K562 (cell line): Measurements from ENCODE around the gene TMEM123. TPM values are rescaled to one million over a fixed set of nuclear protein-coding genes. Genes with fewer than 3 reads are reported as not detected.

Source experiments
- ATAC-seq: fragments of 200-7000 bp; cut with Tn5 transposase; 3 replicates; pipeline ENCODE4 v1.9.1; 2020; ENCODE audit warnings: moderate library complexity
- BruUV-seq: library from RNA; stranded (reverse); fragments of 400-500 nt; replicated peaks from 2 replicates; lab custom pipeline; 2021; lab: Mats Ljungman, UMichigan
- CTCF ChIA-PET: fragments of 300-600 bp; formaldehyde crosslinking; extraction: SDS; loops from one replicate; lab custom pipeline; 2021; ENCODE audit warnings: low intra/inter-chr PET ratio; lab: Yijun Ruan, JAX
- POLR2A ChIA-PET: fragments of 300-600, 350-650 bp; sonication (Branson Sonifier 250); formaldehyde crosslinking; extraction: SDS; loops from one replicate; lab custom pipeline; 2021; ENCODE audit warnings: antibody characterized with exemption, inconsistent platforms; lab: Yijun Ruan, JAX
- DNase-seq, 4 experiments: peaks; one replicate each; pipeline versions ENCODE4 v3.0.0 to v3.0.0-alpha.2; 2011 to 2018; ENCODE audit warnings: low spot score in 3 of 4, mixed read lengths in 3 of 4; ENCODE audit errors: extremely low read depth in 1 of 4
- FAIRE-seq: peaks from 2 replicates; lab custom pipeline; 2011; peaks lifted over from hg19 to GRCh38; lab: Jason Lieb, UNC
- H2AFZ ChIP-seq: 2 replicates; pipeline ENCODE4 v1.6.0; 2011; ENCODE audit warnings: low read depth, low read length, control low read depth, inconsistent platforms
- H3K27ac ChIP-seq: fragments of 200-600 bp; 3 replicates; pipeline ENCODE4 v1.8.0; 2011; ENCODE audit warnings: low read depth, mild to moderate bottlenecking, control low read depth, inconsistent platforms, low read length, moderate library complexity, mixed read lengths; ENCODE audit errors: extremely low read depth
- H3K27me3 ChIP-seq, 2 experiments: fragments of 300-600 bp in 1 of 2; 2 replicates in 1 of 2; 3 replicates in 1 of 2; pipeline versions ENCODE4 v1.6.0 to v1.8.0; 2011; ENCODE audit warnings: inconsistent platforms in 2 of 2, low read length in 2 of 2, mild to moderate bottlenecking in 1 of 2, mixed read lengths in 1 of 2, moderate library complexity in 1 of 2; ENCODE audit not compliant: control insufficient read depth in 2 of 2, insufficient read depth in 2 of 2
- H3K36me3 ChIP-seq: fragments of 300-600 bp; 3 replicates; pipeline ENCODE4 v1.8.0; 2011; ENCODE audit warnings: mild to moderate bottlenecking, low read length, inconsistent platforms; ENCODE audit not compliant: control insufficient read depth, insufficient read depth
- H3K4me1 ChIP-seq, 2 experiments: fragments of 200-600 bp in 1 of 2; replicated peaks in 1 of 2; 2 replicates in 1 of 2; 3 replicates in 1 of 2; pipeline versions ENCODE4 v1.5.1 to v1.8.0; 2011; ENCODE audit warnings: inconsistent platforms in 2 of 2, low read length in 2 of 2, mild to moderate bottlenecking in 1 of 2, mixed read lengths in 1 of 2, moderate library complexity in 1 of 2; ENCODE audit not compliant: control insufficient read depth in 2 of 2, insufficient read depth in 2 of 2
- H3K4me2 ChIP-seq: 2 replicates; pipeline ENCODE4 v1.6.1; 2011; ENCODE audit warnings: low read length, control low read depth, inconsistent platforms, mixed read lengths; ENCODE audit not compliant: insufficient read depth
- H3K4me3 ChIP-seq: fragments of 200-600 bp; sonication (generic), shearing (Covaris generic); 2 replicates; pipeline ENCODE4 v1.5.1; 2016; ENCODE audit warnings: control low read depth, inconsistent platforms
- H3K79me2 ChIP-seq: fragments of 200-600 bp; 3 replicates; pipeline ENCODE4 v1.8.0; 2011; ENCODE audit warnings: low read length, inconsistent platforms; ENCODE audit not compliant: control insufficient read depth, insufficient read depth
- H3K9ac ChIP-seq, 2 experiments: 2 replicates each; pipeline versions ENCODE4 v1.6.0 to v1.6.1; 2011; ENCODE audit warnings: low read depth in 2 of 2, low read length in 2 of 2, control low read depth in 1 of 2, inconsistent platforms in 1 of 2, mild to moderate bottlenecking in 1 of 2, mixed read lengths in 1 of 2; ENCODE audit not compliant: insufficient read depth in 1 of 2
- H3K9me1 ChIP-seq: one replicate; pipeline ENCODE4 v1.6.0; 2011; ENCODE audit warnings: inconsistent platforms, mild to moderate bottlenecking, low read length, moderate library complexity; ENCODE audit not compliant: control insufficient read depth, insufficient read depth
- H3K9me3 ChIP-seq: replicated peaks from 2 replicates; pipeline ENCODE4 v1.5.1; 2011; ENCODE audit warnings: low read depth, low read length, inconsistent platforms; ENCODE audit not compliant: control insufficient read depth, insufficient read depth
- H4K20me1 ChIP-seq: replicated peaks from 2 replicates; pipeline ENCODE4 v1.6.1; 2011; ENCODE audit warnings: low read length, inconsistent platforms, mixed read lengths; ENCODE audit not compliant: control insufficient read depth, insufficient read depth
- CTBP1 ChIP-seq: fragments of 450-650 bp; IDR thresholded peaks from 2 replicates; pipeline ENCODE4 v1.6.1; 2016; ENCODE audit warnings: borderline replicate concordance
- FOXA3 ChIP-seq, 2 experiments: fragments of 450-650 bp in 1 of 2; sonication (generic) in 1 of 2; formaldehyde crosslinking; IDR thresholded peaks in 1 of 2; conservative IDR thresholded peaks in 1 of 2; 2 replicates each; pipeline versions ENCODE4 v1.4.0 to v1.8.0; 2020 to 2022; ENCODE audit warnings: mild to moderate bottlenecking in 2 of 2, missing genetic modification reagents in 1 of 2
- GMEB1 ChIP-seq: fragments of 250-450 bp; sonication (Bioruptor Pico); IDR thresholded peaks from 2 replicates; pipeline ENCODE4 v1.4.0; 2020; ENCODE audit warnings: mild to moderate bottlenecking
- ZNF511 ChIP-seq: sonication (generic); formaldehyde crosslinking; IDR thresholded peaks from 2 replicates; pipeline ENCODE4 v1.8.0; 2022; ENCODE audit warnings: mild to moderate bottlenecking, missing genetic modification reagents
- WGBS: fragments of 100-300 bp; shearing (Covaris generic); methylation state at CpG from one replicate; pipeline ENCODE4 v1.1.6; 2016; ENCODE audit warnings: low coverage, mixed read lengths; ENCODE audit not compliant: insufficient coverage; ENCODE audit errors: missing lambda C conversion rate; 5-methylcytosine and 5-hydroxymethylcytosine counted together
- in situ Hi-C: fragments of 300-500 bp; cut with MboI; formaldehyde crosslinking; loops from 4 replicates; pipeline ENCODE4 v1.15.0; 2018; ENCODE audit warnings: inconsistent platforms, mixed read lengths
- intact Hi-C: fragments of 100-400 bp; cut with micrococcal nuclease; formaldehyde crosslinking; loops from 2 replicates; pipeline ENCODE4 v1.14.2; 2022
- polyA plus RNA-seq, 8 experiments: library from polyadenylated mRNA; depleted of rRNA in 4 of 8; stranded (reverse) in 5 of 8; unstranded in 3 of 8; fragments of >200 nt; fragmentation: Nextera tagmentation in 2 of 8; fragmentation: Illumina TruSeq in 1 of 8; extraction: Ambion mirVana in 2 of 8; extraction: Trizol in 1 of 8; gene quantifications; 2 replicates each; pipeline versions ENCODE4 v1.2.1 to v1.2.3, GENCODE V29; 2011 to 2014; ENCODE audit warnings: inconsistent platforms in 1 of 8, missing spikeins in 1 of 8
- total RNA-seq, 7 experiments: library from RNA; depleted of rRNA in 6 of 7; stranded (reverse); fragments of >200 nt in 6 of 7; fragmentation: Illumina TruSeq in 2 of 7; extraction: Trizol in 2 of 7; gene quantifications; 2 replicates each; pipeline versions ENCODE4 v1.2.1 to v1.2.3, GENCODE V29; 2011 to 2021; ENCODE audit warnings: low replicate concordance in 1 of 7

Gene TMEM123
- total and polyA plus RNA-seq, 9 of the 15 experiments (the other 6 are each of a cell fraction or from before 2014, with no cell fraction given), result 19.8 to 344 (median 82.4) TPM

- CTCF ChIA-PET, result no interaction called here
- Histone ChIP-seq H3K27ac (no peak overlapping the region), H3K36me3 (no peaks in the 10 kb centered on the region), H3K9me1 (no peaks in the 10 kb centered on the region), H3K4me2 (no peak overlapping the region), H3K9ac (no peak overlapping the region), H3K4me3 (no peak overlapping the region), H3K27me3 (no peaks in the 10 kb centered on the region), H3K9me3 (no peaks in the 10 kb centered on the region), H2AFZ (no peak overlapping the region), H3K79me2 (peaks cover 67% of the 10 kb centered on the region), H4K20me1 (no peaks in the 10 kb centered on the region), H3K4me1 (peaks cover 0 to 6% of the 10 kb centered on the region in 2 experiments; a peak in 1 of 5 replicates)
- WGBS, result 86% methylated on average over 2 of the region's 2 CpGs
- BruUV-seq, result no TSS peak
- POLR2A ChIA-PET, result no interaction called here
- in situ Hi-C loops, result no loop called here
- TF ChIP-seq FOXA3 (CRISPR knock-in tag; conservative IDR thresholded peaks at IDR 0.05 in 1 of 2, IDR thresholded peaks at IDR 0.05 in 1 of 2), result no peak
- TF ChIP-seq CTBP1, result no peak
- TF ChIP-seq GMEB1 (CRISPR knock-in tag), result no peak
- no peak for TF ChIP-seq ZNF511 (CRISPR knock-in tag)
- no peak for FAIRE-seq
- no peak for DNase-seq
- intact Hi-C loops, result no loop called here
- ATAC-seq, result peak; percentile 15; the same call in 1 of the 3 replicates
Observed at GRCh38 chr11:102414559-102414958, 38.0 kb downstream of the TMEM123 start.
